GM18951 (cell line): ENCODE measurements around the gene FAM50B.

ENCODE experiments used
- POLR2A ChIP-seq: IDR thresholded peaks from 4 replicates; pipeline ENCODE4 v1.6.1; 2011; ENCODE audit warnings: mild to moderate bottlenecking; ENCODE audit not compliant: insufficient read length, insufficient read depth; ENCODE audit errors: extremely low read depth
- in situ Hi-C: fragments of 300-500 bp; cut with MboI; formaldehyde crosslinking; loops from one replicate; pipeline ENCODE4 v1.12.0; 2022; ENCODE audit warnings: low sequenced_read_pairs, mixed read lengths, inconsistent platforms; ENCODE audit not compliant: unreplicated experiment

FAM50B gene

DNA sequence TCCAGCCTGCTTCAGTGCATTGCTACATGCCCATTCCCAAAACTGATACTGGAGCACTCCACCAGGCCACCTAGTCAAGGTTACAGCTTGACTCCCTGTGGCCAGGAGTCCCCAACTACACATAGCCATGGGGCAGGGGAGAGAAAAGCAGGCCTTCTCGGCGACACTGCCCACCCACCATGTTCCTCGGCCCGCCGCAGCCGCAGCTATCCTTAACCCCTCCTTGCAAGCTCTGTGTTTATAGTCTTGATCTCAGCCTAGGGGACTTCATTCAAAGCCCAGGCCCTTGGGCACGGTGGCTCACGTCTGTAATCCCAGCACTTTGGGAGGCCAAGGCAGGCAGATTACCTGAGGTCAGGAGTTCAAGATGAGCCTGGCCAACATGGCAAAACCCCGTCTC is 39.2 kb upstream of the FAM50B start:
- in situ Hi-C loops: no loop called here
- no peak for TF ChIP-seq POLR2A

DNA sequence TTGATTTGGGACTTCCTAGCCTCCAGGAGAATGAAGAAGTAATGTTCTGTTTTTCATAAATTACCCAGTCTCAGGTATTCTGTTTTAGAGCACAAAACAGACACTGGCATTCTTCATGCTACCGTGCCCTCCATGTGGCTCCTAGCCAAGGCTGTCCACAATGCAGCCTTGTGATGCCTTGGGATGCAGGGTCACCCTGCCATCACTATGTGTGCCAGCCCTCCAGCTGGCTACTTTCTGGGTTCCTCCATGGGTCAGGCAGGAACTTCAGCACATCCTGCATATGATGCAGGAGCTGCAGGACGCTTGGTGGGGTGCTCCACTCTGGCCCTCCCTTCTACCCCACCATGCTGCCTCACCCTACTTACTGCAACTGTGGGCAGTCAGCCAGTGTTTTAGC is 38.0 kb upstream of the FAM50B start:
- in situ Hi-C loops: no loop called here
- TF ChIP-seq POLR2A: no peak

DNA sequence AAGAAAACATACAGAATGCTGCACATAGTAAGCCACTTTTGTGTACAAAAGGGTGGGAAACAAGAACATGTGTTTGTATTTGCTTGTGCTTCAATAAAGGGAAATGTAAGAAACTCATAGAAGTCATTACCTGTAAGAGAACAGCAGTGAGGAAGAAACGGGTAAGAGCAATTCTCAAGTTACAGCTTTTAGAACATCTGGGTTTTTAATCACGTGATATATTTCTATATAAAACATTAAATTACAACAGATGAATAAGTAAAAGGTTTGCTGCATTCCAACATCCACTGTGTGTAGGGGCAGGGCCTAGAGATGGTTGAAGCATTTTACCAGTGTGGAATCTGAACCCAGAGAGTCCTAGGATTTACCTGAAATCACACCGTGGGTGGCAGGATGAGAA is 36.6 kb upstream of the FAM50B start:
- TF ChIP-seq POLR2A: no peak
- in situ Hi-C loops: no loop called here

DNA sequence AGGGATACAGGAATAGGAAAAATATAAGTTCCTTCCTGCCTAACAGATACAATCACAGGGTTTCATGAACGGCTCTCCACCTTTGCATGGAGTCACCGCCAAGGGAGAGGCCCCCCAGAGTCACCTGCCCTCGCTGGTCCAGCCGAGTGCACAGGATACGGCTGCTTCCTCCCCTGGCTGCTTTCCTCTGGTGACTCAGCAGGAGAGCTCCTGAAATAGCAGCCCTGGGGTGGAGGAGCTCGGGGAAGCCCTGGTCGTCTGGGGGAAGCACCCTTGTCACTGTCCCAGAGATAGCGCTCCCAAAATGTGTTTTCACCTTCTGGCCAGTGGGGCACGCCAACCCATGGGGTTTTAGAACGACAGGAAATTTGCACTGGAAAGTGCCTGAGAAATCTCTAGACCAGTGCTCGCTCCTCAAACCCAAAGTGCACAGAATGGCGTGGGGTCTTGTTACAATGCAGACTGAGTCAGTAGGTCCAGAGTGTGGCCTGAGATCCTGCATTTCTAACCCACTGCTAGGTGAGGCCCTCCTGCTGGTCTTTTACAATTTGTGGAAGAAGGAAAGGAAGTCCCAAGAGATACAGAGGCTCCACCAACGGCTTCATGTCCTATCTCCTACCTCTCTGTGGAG is 35.9 kb upstream of the FAM50B start:
- in situ Hi-C loops: no loop called here
- no peak for TF ChIP-seq POLR2A

DNA sequence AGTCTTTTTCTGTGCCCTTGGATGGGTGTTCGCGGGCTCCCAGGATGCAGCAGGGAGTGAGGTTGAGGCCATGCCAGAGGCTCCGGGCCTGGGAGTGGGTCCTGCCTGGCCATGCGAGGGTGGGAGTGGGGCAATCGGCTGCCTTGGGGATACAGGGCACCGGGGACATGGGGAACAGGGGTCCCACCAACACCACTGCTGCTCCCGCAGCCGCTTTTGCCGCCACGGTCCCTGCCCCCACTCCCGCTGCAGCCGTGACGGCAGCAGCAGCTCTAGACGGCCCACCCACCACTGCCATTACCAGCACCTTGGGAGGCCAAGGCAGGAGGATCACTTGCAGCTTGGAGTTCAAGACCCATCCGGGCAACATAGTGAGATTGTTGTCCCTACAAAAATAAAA is 35.3 kb upstream of the FAM50B start:
- in situ Hi-C loops: no loop called here
- TF ChIP-seq POLR2A: no peak

DNA sequence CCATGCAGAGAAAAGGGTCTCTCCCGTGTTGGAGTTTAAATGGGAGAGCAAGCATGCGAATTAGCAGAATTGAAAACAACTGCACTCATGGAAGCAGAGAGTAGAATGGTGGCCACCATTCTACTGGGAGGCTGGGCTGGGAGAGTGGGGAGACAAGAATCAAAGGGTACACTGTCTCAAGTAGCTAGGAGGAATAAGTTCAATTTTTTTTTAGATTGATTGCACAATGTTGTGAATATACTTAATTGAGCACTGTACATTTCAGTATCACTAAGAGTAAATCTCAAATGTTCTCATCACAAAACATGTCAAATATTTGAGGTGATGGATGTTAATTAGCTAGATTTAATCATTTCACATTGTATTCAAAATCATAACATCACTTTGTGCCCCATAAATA is 34.6 kb upstream of the FAM50B start:
- TF ChIP-seq POLR2A: no peak
- in situ Hi-C loops: no loop called here

DNA sequence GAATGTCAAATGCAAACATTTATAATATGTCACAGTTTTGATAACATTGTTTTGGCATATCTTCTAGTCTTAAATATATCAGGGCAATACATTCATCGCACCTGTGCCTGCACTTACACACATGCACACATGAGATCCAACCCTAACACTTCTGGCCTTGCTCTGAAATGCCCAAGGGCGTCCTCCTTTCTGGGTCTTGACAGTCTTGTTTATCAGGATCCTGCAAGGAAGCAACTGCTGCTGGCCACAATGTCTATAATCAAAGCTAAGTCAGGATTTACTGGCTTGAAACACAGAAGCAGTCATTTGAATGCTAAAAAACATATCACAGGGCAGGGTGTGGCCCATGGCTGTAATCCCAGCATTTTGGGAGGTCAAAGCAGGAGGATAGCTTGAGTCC is 32.9 kb upstream of the FAM50B start:
- in situ Hi-C loops: no loop called here
- no peak for TF ChIP-seq POLR2A

DNA sequence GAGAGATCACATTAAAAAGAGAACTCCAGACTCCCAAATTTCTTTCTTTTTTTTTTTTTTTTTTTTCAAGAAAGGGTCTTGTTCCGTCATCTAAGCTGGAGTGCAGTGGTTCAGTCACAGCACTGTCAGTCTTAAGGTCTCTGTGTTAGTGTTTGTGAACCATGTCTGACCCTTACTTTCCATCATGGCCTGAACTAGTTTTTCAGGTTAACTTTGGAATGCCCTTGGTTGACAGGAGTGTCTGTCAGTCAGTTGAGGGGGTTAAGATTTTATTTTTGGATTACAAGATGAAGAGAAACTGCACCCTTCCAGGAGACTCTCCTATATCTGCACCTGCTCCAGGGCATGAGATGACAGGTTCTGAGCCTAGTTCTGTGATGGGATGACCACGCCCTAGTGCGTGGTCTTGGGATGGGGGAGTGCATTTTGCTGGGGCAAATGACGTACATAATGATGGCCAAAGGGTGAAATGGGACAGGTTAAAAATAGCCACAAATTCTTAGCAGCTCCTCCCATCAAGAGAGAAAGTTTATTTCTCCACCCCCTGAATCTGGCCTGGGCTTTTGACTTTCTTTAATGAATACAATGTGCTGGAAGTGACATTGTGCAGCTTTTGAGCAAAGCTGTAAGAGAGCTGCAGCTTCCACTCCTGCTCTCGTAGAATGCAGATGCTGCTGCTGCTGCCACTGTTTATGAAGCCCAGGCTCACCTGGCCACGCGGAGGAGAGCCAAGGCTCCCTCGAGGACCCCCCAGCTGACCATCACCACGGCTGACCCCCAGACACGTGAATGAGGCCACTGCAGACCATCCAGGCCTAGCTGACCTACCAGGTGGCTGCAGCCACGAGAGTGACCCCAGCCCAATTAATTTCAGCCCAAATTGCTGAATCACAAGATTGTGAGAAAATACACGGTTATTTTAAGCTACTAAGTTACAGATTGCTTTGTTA is 29.7 kb upstream of the FAM50B start:
- in situ Hi-C loops: no loop called here
- no peak for TF ChIP-seq POLR2A

DNA sequence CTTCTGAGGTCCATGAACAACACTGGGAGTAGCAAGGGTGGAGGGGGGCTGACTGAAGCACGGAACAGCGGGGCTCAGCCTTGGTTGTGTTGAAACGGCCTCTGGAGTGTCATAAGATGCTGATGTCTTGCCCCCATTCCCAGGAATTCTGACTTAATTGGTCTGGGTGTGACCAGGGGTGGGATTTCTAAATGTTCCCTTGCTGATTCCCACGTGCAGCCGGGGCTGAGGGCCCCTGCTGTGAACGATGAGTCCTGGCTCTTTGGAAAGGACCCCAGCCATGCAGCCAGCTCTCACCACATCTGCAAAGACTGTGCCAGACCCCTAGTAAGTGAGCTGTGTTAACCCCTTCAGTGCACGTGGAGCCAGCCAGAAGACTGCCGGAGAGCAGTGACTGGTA is 28.6 kb upstream of the FAM50B start:
- in situ Hi-C loops: no loop called here
- no peak for TF ChIP-seq POLR2A

DNA sequence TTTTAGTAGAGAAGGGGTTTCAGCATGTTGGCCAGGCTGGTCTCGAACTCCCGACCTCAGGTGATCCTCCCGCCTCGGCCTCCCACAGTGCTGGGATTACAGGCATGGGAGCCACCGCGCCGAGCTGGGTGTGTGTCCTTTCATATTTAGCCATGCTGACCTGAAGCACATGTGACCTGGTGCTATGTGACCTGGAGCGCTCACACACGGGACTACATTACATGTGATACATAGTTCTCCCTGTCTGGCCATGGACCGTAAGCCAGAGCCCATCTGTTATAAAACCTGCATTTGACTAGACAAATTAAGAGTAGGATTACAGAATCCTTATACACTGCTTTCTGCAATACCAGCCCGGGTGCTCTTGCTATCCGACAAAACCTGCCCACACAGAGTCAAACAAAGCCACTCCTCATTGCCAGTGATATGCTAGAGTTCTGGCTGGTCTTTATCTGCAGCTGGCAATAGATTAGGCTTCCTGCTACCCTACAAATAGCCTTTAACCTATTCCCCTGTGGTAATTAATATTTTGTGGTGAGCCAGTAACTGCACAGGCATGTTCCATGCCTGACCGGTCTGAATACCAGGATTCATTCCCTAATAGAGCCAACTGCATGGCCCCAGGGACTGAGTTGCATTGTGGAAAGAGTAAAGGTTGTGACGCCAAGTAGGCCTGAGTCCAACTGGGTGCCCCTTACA is 26.3 kb upstream of the FAM50B start:
- no peak for TF ChIP-seq POLR2A
- in situ Hi-C loops: no loop called here

DNA sequence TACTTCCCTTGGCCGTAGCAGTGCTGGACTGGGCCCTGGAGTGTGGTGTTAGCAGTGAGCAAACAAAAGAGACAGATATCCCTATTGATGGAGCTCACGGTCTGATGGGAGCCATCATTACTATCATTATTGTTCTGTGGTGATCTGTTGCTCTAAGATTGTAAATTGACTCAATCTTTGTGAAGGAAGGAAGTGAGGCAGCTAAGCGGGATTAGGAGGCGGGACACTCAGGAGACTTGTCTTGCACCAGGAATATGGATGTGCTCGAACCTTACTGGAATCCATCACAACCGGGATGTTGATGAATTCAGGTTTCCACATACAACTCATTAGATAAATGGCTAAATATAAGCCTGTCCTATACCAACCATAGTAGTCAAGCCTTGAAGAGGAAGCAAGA is 25.5 kb upstream of the FAM50B start:
- in situ Hi-C loops: no loop called here
- TF ChIP-seq POLR2A: no peak

DNA sequence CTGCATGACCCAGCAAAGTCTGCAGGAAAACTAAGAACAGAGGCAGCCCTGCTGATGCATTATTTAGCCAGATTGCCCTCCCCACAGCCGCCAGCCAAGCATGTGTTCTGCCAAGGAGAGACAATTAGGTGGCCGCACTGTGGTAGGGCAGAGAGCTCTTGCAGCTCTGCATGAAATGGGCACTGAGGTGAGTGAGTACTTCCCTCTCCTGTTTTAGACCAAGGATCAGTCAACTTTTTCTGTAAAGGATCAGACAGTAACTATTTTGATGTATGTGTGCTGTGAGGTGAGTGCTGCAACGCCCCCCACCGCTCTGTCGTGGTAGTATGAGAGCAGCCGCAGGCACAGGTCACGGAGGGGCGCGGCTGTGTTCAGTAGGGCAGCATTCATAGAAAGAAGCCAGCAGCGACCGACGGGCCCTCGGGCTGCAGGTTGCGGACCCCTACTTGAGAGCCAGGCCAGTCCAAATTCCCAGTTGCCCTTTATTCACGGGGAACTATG is 23.8 kb upstream of the FAM50B start:
- in situ Hi-C loops: no loop called here
- TF ChIP-seq POLR2A: no peak

DNA sequence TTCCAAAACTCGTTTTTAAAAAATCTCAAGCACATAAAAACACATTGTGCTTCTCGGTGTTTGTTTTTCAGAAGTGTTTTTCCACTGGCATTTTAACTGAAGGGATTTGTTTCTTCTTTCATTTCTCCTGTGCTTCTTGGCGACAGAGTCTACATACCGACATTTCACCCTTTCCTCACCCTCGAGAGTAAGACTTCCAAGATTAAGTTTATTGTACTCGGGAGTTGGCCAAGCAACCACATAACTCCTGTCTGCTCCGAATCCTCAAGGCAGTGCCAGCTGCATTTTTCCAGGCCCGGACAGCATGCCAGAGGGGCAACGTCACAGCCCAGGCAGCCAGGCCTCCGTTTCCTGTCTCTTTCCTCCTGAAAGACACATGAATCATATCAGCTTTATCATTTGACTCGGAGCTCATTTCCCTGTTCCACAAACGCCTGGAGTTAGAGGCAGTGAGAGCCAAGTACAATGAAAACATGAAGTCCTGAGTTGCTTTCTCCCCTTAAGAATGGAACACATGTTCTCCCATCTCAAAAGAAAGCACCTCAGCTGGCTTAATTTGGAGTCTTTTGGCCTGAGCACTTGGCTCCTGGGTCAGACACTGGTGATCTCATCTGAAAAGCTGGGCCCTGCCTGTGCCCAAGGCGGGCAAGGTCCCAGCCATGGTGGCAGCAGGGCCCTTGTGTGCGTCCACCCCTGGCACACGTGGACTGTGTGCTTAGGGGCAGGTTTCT is 23.2 kb upstream of the FAM50B start:
- no peak for TF ChIP-seq POLR2A
- in situ Hi-C loops: no loop called here
